ENCODE results near the gene IFITM2.
"Not testable (repeated sequence)": the region's sequence is repeated elsewhere in the genome, so short reads cannot be mapped to it uniquely, and the experiment has no call there.

IFITM2 gene

GRCh38 chr11:313304-313786 is 5.7 kb downstream of the IFITM2 start:
- Histone ChIP-seq H3K27ac (ENCODE audit: low read length) (no peak overlapping the region), H3K27me3 (ENCODE audit: low read depth, low read length) (peaks cover 7% of the 10 kb centered on the region; the same call in 1 of the 2 replicates), H3K4me1 (ENCODE audit: low read length) (peaks cover 13% of the 10 kb centered on the region), H3K4me3 (ENCODE audit: low read length) (no peak overlapping the region), H3K79me2 (ENCODE audit: low read length) (no peaks in the 10 kb centered on the region), H3K36me3 (replicated peaks; ENCODE audit: low read depth, low read length) (no peaks in the 10 kb centered on the region), H3K9me3 (ENCODE audit: insufficient read depth, low read length) (no peaks in the 10 kb centered on the region), H4K20me1 (ENCODE audit: insufficient read depth, low read length) (no peaks in the 10 kb centered on the region), H2AFZ (ENCODE audit: low read depth, low read length) (no peak overlapping the region), H3K9ac (ENCODE audit: low read length) (no peak overlapping the region), H3K4me2 (ENCODE audit: low read length) (no peak overlapping the region)
- TF ChIP-seq CTCF (IDR thresholded peaks at IDR 0.05; ENCODE audit: low read depth, low read length): no peak
- TF ChIP-seq EZH2phosphoT487 (IDR thresholded peaks at IDR 0.05; ENCODE audit: low read depth): no peak

DNA sequence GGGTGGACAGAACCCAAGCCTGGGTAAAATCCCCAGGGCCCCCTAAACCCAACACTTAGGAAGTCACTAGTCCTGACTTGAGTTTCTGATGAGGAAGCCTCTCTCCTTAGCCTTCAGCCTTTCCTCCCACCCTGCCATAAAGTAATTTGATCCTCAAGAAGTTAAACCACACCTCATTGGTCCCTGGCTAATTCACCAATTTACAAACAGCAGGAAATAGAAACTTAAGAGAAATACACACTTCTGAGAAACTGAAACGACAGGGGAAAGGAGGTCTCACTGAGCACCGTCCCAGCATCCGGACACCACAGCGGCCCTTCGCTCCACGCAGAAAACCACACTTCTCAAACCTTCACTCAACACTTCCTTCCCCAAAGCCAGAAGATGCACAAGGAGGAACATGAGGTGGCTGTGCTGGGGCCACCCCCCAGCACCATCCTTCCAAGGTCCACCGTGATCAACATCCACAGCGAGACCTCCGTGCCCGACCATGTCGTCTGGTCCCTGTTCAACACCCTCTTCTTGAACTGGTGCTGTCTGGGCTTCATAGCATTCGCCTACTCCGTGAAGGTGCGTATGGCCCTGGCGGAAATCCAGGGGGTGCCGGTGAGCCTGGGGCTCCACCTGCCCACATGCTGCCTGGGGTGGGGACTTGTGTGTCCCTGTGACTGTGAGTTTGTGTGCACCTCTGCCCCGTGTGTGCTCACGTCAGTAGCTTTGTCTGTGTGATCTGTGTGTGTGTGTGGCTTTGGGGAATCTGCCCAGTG is 6.4 kb downstream of the IFITM2 start, which contains the start of gene IFITM1:
Gene IFITM1 (plus strand): TSS at position 254 of the 767 bp plus-strand sequence. CDS start 131 bp downstream, at position 385.
- H3K27me3 ChIP-seq (ENCODE audit: low read depth, low read length): peaks cover 7% of the 10 kb centered on the region; the same call in 1 of the 2 replicates
- no peak within 1 kb of the TSS for H2AFZ ChIP-seq (ENCODE audit: low read depth, low read length)
- H3K36me3 ChIP-seq (replicated peaks; ENCODE audit: low read depth, low read length): no peaks in the 10 kb centered on the region
- TF ChIP-seq EZH2phosphoT487 (IDR thresholded peaks at IDR 0.05; ENCODE audit: low read depth) (no peak), CTCF (IDR thresholded peaks at IDR 0.05; ENCODE audit: low read depth, low read length) (no peak)
- no peaks in the 10 kb centered on the region for H4K20me1 ChIP-seq (ENCODE audit: insufficient read depth, low read length)
- H3K9me3 ChIP-seq (ENCODE audit: insufficient read depth, low read length): no peaks in the 10 kb centered on the region
- H3K4me1 ChIP-seq (ENCODE audit: low read length): peaks cover 12% of the 10 kb centered on the region
- no peaks in the 10 kb centered on the region for H3K79me2 ChIP-seq (ENCODE audit: low read length)
- no peak within 1 kb of the TSS for H3K27ac ChIP-seq (ENCODE audit: low read length)
- no peak within 1 kb of the TSS for H3K9ac ChIP-seq (ENCODE audit: low read length)
- H3K4me2 ChIP-seq (ENCODE audit: low read length): no peak within 1 kb of the TSS
- H3K4me3 ChIP-seq (ENCODE audit: low read length): no peak within 1 kb of the TSS

DNA sequence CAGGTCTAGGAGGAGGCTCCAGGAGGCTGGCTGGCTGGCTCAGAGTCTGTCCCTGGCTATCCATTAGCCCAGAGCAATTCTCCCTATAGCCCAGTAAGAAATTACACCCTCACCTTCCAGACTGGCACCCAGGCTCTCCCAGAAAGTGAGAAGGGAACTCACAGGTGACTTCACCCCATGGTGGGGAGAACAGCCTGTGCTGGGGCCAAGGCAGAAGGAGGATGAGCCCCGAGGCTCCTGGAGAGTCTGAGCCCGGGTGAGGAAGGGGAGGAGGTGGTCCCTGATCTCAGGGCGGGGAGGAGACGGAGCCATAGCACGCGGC is 6.9 kb downstream of the IFITM2 start:
- H4K20me1 ChIP-seq (ENCODE audit: insufficient read depth, low read length); H3K79me2 ChIP-seq (ENCODE audit: low read length); H3K4me3 ChIP-seq (ENCODE audit: low read length); H3K4me2 ChIP-seq (ENCODE audit: low read length); H3K4me1 ChIP-seq (ENCODE audit: low read length); H3K36me3 ChIP-seq (replicated peaks; ENCODE audit: low read depth, low read length); H3K9me3 ChIP-seq (ENCODE audit: insufficient read depth, low read length); H3K27me3 ChIP-seq (ENCODE audit: low read depth, low read length); H2AFZ ChIP-seq (ENCODE audit: low read depth, low read length); H3K27ac ChIP-seq (ENCODE audit: low read length); H3K9ac ChIP-seq (ENCODE audit: low read length): not testable (repeated sequence)

DNA sequence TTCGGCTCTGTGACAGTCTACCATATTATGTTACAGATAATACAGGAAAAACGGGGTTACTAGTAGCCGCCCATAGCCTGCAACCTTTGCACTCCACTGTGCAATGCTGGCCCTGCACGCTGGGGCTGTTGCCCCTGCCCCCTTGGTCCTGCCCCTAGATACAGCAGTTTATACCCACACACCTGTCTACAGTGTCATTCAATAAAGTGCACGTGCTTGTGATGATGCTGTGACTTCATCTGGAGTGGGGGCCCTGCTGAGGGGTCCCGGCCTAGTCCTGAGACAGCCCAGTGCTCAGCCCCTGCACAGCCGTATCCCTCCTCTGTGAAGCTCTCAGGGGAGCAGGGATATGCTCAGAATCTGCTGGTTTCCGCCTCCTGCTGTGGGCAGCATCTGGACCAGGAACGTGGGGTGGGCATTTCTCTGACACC is 7.5 kb downstream of the IFITM2 start:
- no peaks in the 10 kb centered on the region for H3K36me3 ChIP-seq (replicated peaks; ENCODE audit: low read depth, low read length)
- no peak overlapping the region for H3K4me3 ChIP-seq (ENCODE audit: low read length)
- 0 out of 2 replicates have a peak, but pooled peaks cover 3% of the 10 kb centered on the region for H3K27me3 ChIP-seq (ENCODE audit: low read depth, low read length)
- no peak overlapping the region for H3K4me2 ChIP-seq (ENCODE audit: low read length)
- no peak for TF ChIP-seq CTCF (IDR thresholded peaks at IDR 0.05; ENCODE audit: low read depth, low read length)
- no peak for TF ChIP-seq EZH2phosphoT487 (IDR thresholded peaks at IDR 0.05; ENCODE audit: low read depth)
- H3K9me3 ChIP-seq (ENCODE audit: insufficient read depth, low read length): no peaks in the 10 kb centered on the region
- H3K27ac ChIP-seq (ENCODE audit: low read length): no peak overlapping the region
- H2AFZ ChIP-seq (ENCODE audit: low read depth, low read length): no peak overlapping the region
- no peaks in the 10 kb centered on the region for H4K20me1 ChIP-seq (ENCODE audit: insufficient read depth, low read length)
- peaks cover 8% of the 10 kb centered on the region for H3K4me1 ChIP-seq (ENCODE audit: low read length)
- H3K79me2 ChIP-seq (ENCODE audit: low read length): no peaks in the 10 kb centered on the region
- H3K9ac ChIP-seq (ENCODE audit: low read length): no peak overlapping the region
